Activated CD4-positive, alpha-beta T cell treated with anti-CD3 and anti-CD28 coated beads for 24 hours (primary cell): ENCODE results near the gene EVC.
"Not testable (repeated sequence)": the region's sequence is repeated elsewhere in the genome, so short reads cannot be mapped to it uniquely, and the experiment has no call there.

Experiments
- DNase-seq, 2 donors: peaks; one replicate each; pipeline ENCODE4 v3.0.0-alpha.2; 2020; ENCODE audit warnings: low read depth in 2 of 2

EVC gene

DNA sequence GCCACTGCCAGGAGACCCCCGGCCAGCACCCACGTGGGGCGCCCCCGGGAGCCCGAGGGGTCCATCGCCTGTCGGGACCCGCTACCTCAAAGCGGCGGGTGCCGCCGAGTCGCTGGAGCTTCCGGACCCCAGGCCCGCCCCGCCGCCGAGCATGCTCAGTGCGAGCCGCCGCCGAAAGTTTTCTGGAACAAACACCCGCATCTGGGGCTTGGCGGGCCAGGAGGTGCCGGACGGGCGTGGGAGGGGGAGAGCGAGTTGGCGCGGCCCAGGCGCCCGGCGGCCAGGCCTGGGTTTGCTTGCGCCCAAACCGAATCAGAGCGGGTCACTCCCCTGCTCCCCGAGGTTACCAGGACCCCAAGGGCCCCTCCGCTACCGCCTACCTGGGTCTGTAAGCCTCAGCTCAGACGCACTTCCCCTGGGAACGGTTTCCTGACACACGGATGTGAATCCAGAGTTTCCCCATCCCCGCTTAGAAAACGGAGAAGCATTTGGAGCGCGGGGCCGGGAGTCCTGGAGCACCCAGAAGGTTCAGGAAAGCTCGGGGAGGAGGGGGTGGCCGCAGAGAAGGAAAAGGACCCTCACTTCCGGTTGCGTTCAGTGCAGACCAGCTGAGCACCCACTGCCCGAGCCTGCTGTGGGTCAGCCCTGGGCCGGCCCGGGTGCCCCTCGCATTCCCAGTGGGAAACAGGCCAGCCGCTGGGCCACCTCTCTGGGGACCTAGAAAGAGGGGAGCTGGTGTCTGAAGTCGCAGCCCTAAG, 2.4 kb upstream of the EVC start, which contains the start of gene EVC2:
Gene EVC2, minus strand, starts transcription at position 111 of the 758 bp plus-strand sequence. Its CDS starts 46 bp downstream, at position 65.
- DNase-seq: no peak

DNA sequence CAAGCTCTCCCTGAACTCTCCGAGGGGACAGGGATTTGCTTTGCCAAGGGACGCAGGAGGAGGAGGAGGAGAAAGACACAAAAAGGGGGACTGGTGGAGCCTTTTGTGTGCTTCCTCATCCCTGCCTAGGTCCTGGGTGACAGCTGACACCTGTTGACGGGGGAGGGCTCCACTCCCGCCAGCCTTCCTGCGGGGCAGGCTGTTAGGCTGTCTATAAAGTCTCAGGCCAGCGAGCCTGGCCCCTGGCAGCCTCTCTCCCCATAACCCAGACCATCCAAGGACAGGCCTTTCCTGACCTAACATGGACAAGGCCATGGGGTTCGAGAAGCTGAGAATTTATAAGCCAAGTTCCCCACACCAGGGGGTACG, 1.8 kb upstream of the EVC start:
- DNase-seq: no peak

DNA sequence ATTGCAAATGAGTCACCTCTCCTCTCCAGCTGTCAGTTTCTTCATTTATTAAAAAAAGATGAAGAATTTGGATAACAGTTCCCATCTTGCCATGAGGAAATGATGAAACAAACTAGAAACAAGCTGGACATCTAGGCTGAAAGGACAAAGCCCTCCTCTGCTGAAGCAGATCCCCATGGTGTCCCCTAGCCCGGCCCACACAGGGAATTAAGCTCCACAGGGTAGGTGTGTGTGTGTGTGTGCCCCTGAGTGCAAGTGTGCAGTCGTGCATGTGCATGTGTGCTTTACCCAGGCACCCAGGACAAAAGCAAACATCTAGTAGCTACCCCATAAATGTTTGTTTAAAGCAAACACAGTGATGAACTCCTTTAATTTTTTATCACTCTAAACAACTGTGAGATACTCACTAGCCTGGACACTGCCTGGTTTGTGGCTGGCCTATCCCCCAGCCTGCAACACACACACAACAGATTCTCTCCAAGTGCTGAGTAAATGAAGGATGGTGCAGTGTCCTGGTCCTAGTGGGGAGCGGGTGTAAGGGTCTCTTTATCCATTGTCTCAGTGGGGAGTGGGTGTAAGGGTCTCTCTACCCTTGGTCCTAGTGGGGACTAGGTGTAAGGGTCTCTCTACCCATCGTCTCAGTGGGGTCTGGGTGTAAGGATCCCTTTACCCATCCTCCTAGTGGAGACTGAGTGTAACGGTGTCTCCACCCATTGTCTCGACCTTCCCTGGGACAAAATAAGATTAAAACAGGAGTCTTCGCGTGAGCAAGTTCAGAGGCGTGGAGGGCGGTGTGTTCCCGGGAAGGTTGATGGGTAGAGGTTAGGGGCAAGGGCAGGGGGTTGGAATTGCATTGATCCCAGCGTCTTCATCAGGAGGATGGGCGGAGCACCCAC, 688 bp upstream of the EVC start:
- DNase-seq: no peak

DNA sequence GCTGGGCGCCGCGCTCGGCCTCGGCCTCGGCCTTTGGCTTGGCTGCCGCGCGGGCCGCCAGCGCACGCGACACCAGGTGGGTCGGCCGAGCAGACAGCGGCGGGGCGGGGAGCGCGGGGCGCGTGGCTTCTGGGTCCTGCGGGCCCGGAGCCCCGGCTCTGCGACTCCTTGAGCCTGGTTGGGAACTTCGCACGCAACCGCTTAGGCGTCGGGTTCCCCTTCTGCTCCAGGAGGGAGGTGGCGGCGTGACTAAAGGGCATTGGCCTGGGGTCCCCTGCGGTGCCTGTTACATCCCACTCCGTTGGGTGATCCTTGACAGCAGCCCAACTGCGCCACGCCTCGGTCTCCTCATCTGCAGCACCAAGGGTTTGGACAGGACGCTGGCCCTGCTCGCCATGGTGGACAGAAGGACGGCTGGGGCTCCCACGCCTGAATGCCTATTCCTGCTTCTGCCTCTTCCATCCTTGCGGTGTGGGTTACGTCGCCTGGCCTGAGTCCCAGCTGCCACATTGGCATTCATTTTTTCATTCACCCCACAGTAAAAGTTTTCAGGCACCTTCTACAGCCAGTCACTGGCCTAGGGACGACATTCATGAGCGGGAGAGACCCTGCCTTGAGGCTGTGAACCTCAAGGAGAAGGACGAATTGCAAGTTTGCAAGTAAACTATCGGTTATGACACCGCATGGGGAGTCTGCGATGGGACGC, 631 bp downstream of the EVC start:
- no peak for DNase-seq

GRCh38 chr4:5712517-5712916, 1.5 kb downstream of the EVC start:
- DNase-seq: peak in 1 of 2 donors; percentile 4

DNA sequence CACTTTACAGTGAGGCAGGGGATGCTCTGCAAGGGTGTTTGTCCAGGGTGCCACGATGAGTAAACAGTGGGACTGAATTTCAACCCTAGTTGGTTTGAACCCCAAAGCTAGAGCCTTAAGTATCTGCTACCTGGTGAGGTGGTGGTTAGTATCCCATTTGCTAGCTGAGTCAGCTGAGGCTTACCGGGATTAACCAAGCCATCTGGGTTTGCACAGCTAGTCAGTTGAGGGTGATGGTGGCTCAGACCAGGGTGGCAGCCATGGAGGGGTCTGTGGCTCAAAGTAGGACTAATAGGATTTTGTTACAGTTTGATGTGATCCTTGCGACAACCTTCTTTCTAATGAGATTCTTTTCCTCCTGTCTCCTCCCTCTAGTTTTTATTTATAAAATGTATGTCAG, 1.9 kb downstream of the EVC start:
- no peak for DNase-seq

- DNase-seq: no peak
Observed at GRCh38 chr4:5713861-5714260, 2.9 kb downstream of the EVC start.

DNA sequence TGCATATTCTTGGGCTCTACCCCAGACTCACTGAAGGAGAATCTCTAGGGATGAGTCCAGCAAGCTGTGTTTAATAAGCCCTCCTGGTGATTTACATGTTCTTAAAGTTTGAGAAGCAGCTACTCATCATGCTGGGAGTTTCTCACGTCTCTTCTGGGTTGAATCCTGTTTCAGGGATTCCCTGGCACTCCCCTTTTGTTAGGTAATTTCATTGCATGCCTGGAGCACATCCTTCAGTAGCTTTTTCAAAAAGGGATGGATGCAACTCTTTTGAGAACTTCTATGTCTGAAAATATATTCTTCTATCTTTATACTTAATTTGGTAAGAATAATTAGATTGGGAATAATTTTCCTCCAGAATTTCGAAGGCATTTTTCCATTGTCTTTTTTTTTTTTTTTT, 4.4 kb downstream of the EVC start:
- DNase-seq: no peak

GRCh38 chr4:5716391-5716790, 5.4 kb downstream of the EVC start:
- no peak for DNase-seq

DNA sequence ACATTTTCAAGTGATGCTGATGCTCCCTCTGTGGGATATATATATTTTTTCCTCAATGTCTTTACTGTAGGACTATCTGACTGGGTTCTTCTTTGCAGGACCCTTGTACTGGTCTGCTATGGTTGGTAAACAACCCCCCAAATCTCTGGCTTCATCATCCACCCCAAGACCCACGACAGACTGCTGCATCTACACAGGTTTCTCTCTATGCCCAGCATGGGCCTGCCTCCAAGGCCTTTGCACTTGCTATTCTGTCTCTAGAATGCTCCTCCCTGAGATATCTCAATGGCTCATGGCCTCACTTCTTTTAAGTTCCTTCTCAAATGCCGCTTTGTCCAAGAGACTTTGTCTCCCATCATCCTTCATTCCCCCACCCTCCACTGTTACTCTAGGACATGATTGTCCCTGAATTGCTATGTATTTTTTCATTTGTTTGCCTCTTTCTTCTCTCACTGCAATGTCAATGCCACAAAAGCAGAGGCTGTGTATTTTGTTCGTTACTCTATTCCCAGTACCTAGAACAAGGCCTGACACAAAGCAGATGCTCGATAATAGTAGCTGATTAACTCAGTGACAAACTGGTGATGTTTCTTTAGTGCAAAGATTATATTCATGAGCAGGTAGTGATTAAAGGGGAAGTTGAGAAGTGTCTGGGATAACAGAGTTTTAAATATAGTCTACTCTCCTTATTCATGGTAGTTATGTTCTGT, 6.6 kb downstream of the EVC start:
- DNase-seq: no peak

- no peak for DNase-seq
Observed at GRCh38 chr4:5718411-5718810, 7.4 kb downstream of the EVC start.

DNA sequence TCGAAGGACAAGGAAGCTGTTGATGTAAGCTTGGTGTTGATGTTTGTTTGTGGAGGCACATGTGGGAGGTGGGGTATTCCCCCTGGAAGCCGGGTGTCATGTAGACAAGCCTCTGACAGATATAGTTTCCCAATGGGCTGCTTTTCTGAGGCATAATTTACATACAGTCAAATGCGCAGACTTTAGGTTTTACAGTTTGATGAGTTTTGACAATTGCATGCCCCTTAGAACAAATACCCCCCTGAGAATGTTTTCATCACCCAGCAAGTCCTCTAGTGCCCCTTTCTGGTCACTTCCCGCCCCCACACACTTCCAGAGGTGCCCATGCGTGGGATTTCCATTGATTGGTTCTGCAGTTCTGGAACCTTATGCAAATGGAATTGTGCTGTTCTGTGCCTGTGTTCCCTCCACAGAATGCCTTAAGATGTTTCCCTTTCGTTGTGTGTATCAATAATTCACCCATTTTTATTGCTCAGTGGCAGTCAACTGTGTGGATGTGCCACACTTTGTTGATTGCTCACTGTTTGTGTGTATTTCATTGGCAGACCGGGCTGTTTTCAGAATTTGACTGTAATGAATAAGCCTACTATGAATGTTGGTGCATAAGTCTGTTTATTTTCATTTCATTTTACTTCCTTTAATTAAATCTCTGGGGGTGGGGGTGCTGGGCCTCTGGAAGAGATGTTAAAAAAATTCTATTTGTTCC, 8.5 kb downstream of the EVC start:
- no peak for DNase-seq

DNA sequence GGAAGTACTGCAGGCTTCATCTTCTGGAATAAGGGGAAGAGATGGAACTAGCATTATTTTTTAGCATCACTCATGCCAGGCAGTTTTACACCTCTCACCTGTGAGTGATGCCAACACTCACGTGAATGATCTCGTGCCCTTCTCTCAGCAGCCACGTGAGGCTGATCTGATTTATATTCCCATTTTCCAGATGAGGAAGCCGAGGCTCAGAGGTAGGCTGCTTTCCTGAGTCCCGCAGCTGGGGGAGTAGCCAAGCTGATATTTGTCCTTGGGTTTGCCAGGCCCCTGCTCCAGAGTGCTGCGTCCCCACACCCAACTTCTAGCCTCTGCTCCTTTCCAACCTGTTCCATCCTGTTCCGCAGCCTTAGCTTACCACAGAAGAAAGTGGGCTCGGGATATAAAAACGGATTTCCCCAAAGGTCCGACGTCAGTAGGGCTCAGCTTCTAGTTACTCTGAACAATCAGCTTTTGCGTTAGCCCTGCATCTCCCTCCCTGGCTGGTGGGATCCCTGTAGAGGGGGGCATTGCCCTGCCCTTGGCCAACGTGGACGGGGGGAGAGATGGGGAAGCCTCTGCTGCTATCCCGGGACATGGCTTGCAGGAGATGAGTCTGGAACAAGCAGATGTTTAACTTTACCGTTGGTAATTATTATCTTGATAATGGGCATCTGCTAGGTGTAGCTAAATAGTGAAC, 9.3 kb downstream of the EVC start:
- DNase-seq: no peak

DNA sequence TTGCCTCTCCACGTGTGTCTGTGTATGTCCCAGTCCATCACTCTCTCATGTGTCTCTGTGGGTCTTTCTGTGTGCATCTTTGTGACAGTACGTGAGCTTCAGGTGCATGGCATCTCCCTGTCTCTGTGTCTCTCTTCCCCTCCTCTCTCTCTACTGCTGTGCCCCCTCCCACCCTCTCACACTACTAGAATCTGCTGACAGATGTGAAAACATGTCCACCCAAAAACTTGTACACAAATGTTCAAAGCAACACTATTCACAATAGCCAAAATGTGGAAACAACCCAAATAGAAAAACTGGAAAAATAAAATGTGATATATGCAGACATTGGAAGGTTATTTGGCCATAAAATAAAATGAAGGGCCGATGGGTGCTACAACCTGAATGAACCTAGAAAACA, 10.0 kb downstream of the EVC start:
- DNase-seq: no peak

DNA sequence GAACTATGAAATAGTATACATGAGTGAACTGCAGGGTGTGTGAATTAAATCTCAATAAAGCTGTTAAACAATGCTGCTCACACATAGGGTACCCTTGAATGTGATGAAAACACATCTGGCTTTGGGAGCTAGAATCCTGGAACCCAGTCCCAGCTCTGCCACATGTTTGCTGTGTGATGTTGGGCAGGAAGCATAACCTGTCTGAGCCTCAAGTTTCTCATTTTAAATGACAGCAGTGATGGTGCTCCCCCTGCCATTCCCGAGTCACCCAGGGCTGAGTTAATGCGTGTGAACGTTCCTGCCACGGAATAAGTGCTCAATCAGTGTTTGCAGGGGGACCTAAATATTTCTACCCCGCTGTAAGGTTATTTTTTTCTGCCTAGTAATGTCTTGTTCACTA, 10.9 kb downstream of the EVC start:
- DNase-seq: no peak

GRCh38 chr4:5722328-5722727, 11.3 kb downstream of the EVC start:
- DNase-seq: no peak

DNA sequence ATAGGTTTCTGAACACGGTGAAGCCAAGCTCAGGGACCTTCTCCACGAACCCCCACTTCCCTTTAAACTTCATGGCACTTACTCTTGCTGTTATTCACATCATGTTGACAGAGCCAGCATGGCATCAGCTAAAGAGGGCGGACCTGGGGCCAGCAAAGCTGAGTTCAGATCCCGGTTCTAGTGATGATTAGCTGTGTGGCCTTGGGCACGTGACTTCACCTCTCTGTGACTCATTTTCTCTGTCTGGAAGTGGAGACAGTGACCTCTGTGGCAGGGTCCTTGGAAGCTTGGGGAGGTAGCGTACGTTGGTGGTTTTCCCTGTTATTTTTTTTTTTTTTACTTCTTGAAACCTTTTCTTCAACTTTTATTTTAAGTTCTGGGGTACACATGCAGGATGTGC, 13.4 kb downstream of the EVC start:
- DNase-seq: no peak

- not testable (repeated sequence) for DNase-seq
Observed at GRCh38 chr4:5728412-5728811, 17.4 kb downstream of the EVC start.

GRCh38 chr4:5730436-5730835, 19.4 kb downstream of the EVC start:
- no peak for DNase-seq
